ENCODE results near the gene ATPAF2. TPM values are rescaled to one million over a fixed set of nuclear protein-coding genes. Genes with fewer than 3 reads are reported as not detected.

The ATPAF2 gene
- polyA plus RNA-seq, 2 of the 4 experiments (the other 2 are of a cell fraction): 20.0 to 21.4 TPM

DNA sequence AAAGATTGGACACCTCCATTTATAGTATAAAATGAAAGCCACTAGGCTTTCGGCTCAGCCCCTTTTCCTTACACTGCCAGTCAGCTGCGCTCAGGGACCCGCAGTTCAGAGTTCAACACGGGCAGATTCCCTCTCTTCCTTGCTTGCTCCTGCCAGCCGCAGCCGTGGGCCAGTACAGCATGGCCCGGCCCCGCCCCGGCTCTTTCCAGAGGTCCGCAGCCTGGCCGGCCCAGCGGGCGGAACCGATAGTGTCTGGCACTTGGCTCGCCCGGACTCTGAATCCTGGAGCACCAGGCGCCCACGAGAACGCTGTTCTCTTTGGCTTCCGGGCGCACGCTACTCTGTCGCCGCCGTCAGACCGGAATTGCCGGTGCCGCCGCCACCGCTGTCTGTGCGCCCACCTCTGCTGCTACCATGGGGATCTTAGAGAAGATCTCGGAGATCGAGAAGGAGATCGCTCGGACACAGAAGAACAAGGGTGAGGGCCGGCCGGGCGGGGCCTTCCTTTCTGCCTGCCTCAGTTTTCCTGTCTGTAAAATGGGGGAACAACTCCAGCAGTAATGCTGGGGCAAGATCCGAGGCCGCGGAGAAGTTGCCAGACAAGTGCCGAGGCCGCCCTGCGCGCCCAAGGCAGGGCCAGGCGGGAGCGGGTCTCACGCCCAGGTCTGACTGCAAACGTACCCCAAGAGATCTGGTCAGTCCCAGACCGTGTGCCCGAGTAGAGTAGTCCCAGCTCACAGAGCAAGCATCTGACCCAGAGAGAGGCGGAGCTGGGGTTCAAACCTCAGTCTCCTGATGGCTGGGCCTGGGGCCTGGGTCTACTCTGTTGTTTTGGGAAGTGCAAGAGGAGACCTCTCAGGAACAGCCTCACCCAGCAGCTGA, 48.9 kb upstream of the ATPAF2 start, which contains the start of gene DRG2 (continued):
- TF ChIP-seq, protein P1, sequence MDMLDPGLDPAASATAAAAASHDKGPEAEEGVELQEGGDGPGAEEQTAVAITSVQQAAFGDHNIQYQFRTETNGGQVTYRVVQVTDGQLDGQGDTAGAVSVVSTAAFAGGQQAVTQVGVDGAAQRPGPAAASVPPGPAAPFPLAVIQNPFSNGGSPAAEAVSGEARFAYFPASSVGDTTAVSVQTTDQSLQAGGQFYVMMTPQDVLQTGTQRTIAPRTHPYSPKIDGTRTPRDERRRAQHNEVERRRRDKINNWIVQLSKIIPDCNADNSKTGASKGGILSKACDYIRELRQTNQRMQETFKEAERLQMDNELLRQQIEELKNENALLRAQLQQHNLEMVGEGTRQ (IDR thresholded peaks at IDR 0.05): no peak
- TF ChIP-seq POLR2A (IDR thresholded peaks at IDR 0.05; ENCODE audit: low read length) (peak; percentile 80), GATA3 (IDR thresholded peaks at IDR 0.05; ENCODE audit: borderline replicate concordance) (peak; percentile 34; the same call in 1 of the 2 replicates), NR3C1 (IDR thresholded peaks at IDR 0.05) (no peak), SREBF2 (IDR thresholded peaks at IDR 0.05) (no peak), HDAC2 (IDR thresholded peaks at IDR 0.05) (peak; percentile 100), EHF (CRISPR knock-in tag; IDR thresholded peaks at IDR 0.05) (no peak; the same call in 1 of the 2 replicates), NPAS2 (CRISPR knock-in tag; IDR thresholded peaks at IDR 0.05; ENCODE audit: borderline replicate concordance) (no peak), HOXA7 (CRISPR knock-in tag; IDR thresholded peaks at IDR 0.05) (no peak; the same call in 1 of the 2 replicates), ZSCAN20 (CRISPR knock-in tag; IDR thresholded peaks at IDR 0.05) (no peak), CHD4 (IDR thresholded peaks at IDR 0.05; ENCODE audit: borderline replicate concordance) (peak; percentile 99), HOXB5 (CRISPR knock-in tag; IDR thresholded peaks at IDR 0.05) (peak; percentile 66), ZFP36 (IDR thresholded peaks at IDR 0.05; ENCODE audit: borderline replicate concordance, partially characterized antibody) (peak; percentile 85), HOXB13 (CRISPR knock-in tag; IDR thresholded peaks at IDR 0.05; ENCODE audit: low read depth) (peak; percentile 58), FOSB (CRISPR knock-in tag; IDR thresholded peaks at IDR 0.05) (peak; percentile 41; the same call in 1 of the 2 replicates), CEBPB (IDR thresholded peaks at IDR 0.05) (peak in 1 of 2 experiments; percentile 60; a peak in 1 of 4 replicates), TP53 (CRISPR knock-in tag; IDR thresholded peaks at IDR 0.05) (no peak; the same call in 1 of the 2 replicates), NFE2L2 (conservative IDR thresholded peaks at IDR 0.05; ENCODE audit: low read length) (0 out of 2 replicates have a peak, but pooled peaks have one; percentile 26), ZC3H11A (IDR thresholded peaks at IDR 0.05) (peak; percentile 38; the same call in 1 of the 2 replicates), BHLHE40 (IDR thresholded peaks at IDR 0.05; ENCODE audit: low read depth, low read length) (no peak), SMC3 (IDR thresholded peaks at IDR 0.05) (no peak), ZNF302 (CRISPR knock-in tag; IDR thresholded peaks at IDR 0.05) (no peak), HEYL (CRISPR knock-in tag; IDR thresholded peaks at IDR 0.05) (no peak), TFCP2L1 (CRISPR knock-in tag; IDR thresholded peaks at IDR 0.05) (no peak), RCOR1 (IDR thresholded peaks at IDR 0.05; ENCODE audit: low read depth, low read length) (peak; percentile 97), RFX5 (IDR thresholded peaks at IDR 0.05) (0 out of 2 replicates have a peak, but pooled peaks have one; percentile 22), EP300 (IDR thresholded peaks at IDR 0.05) (no peak), PHF8 (IDR thresholded peaks at IDR 0.05; ENCODE audit: borderline replicate concordance, low read depth) (peak; percentile 99)
- TF ChIP-seq, protein P2, sequence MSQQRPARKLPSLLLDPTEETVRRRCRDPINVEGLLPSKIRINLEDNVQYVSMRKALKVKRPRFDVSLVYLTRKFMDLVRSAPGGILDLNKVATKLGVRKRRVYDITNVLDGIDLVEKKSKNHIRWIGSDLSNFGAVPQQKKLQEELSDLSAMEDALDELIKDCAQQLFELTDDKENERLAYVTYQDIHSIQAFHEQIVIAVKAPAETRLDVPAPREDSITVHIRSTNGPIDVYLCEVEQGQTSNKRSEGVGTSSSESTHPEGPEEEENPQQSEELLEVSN (IDR thresholded peaks at IDR 0.05; ENCODE audit: borderline replicate concordance, low read depth): peak; percentile 90; the same call in 1 of the 2 replicates
- TF ChIP-seq, protein P3, sequence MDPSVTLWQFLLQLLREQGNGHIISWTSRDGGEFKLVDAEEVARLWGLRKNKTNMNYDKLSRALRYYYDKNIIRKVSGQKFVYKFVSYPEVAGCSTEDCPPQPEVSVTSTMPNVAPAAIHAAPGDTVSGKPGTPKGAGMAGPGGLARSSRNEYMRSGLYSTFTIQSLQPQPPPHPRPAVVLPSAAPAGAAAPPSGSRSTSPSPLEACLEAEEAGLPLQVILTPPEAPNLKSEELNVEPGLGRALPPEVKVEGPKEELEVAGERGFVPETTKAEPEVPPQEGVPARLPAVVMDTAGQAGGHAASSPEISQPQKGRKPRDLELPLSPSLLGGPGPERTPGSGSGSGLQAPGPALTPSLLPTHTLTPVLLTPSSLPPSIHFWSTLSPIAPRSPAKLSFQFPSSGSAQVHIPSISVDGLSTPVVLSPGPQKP (IDR thresholded peaks at IDR 0.05; ENCODE audit: low read depth, low read length): no peak
- TF ChIP-seq, protein P4, sequence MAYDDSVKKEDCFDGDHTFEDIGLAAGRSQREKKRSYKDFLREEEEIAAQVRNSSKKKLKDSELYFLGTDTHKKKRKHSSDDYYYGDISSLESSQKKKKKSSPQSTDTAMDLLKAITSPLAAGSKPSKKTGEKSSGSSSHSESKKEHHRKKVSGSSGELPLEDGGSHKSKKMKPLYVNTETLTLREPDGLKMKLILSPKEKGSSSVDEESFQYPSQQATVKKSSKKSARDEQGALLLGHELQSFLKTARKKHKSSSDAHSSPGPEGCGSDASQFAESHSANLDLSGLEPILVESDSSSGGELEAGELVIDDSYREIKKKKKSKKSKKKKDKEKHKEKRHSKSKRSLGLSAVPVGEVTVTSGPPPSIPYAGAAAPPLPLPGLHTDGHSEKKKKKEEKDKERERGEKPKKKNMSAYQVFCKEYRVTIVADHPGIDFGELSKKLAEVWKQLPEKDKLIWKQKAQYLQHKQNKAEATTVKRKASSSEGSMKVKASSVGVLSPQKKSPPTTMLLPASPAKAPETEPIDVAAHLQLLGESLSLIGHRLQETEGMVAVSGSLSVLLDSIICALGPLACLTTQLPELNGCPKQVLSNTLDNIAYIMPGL (CRISPR knock-in tag; IDR thresholded peaks at IDR 0.05; ENCODE audit: borderline replicate concordance): peak; percentile 67; the same call in 1 of the 2 replicates
- TF ChIP-seq, protein P5, sequence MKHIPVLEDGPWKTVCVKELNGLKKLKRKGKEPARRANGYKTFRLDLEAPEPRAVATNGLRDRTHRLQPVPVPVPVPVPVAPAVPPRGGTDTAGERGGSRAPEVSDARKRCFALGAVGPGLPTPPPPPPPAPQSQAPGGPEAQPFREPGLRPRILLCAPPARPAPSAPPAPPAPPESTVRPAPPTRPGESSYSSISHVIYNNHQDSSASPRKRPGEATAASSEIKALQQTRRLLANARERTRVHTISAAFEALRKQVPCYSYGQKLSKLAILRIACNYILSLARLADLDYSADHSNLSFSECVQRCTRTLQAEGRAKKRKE (CRISPR knock-in tag; IDR thresholded peaks at IDR 0.05; ENCODE audit: low read depth): no peak
- TF ChIP-seq, protein P6, sequence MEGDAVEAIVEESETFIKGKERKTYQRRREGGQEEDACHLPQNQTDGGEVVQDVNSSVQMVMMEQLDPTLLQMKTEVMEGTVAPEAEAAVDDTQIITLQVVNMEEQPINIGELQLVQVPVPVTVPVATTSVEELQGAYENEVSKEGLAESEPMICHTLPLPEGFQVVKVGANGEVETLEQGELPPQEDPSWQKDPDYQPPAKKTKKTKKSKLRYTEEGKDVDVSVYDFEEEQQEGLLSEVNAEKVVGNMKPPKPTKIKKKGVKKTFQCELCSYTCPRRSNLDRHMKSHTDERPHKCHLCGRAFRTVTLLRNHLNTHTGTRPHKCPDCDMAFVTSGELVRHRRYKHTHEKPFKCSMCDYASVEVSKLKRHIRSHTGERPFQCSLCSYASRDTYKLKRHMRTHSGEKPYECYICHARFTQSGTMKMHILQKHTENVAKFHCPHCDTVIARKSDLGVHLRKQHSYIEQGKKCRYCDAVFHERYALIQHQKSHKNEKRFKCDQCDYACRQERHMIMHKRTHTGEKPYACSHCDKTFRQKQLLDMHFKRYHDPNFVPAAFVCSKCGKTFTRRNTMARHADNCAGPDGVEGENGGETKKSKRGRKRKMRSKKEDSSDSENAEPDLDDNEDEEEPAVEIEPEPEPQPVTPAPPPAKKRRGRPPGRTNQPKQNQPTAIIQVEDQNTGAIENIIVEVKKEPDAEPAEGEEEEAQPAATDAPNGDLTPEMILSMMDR (IDR thresholded peaks at IDR 0.05): peak; percentile 24
